Esophagus muscularis mucosa (tissue), 4 donors: ENCODE results near the gene TCERG1L. TPM values are rescaled to one million over a fixed set of nuclear protein-coding genes. Genes with fewer than 3 reads are reported as not detected.

Experiments
- DNase-seq: peaks from one replicate; pipeline ENCODE4 v3.0.0-alpha.2; 2017; ENCODE audit errors: extremely low spot score
- H3K27ac ChIP-seq, 4 donors: fragments of 200-600 bp; sonication (generic); replicated peaks in 1 of 4; 1 replicate in 3 of 4; 2 replicates in 1 of 4; pipeline ENCODE4 v1.5.1; 2016 to 2019; ENCODE audit warnings: mild to moderate bottlenecking in 1 of 4
- H3K27me3 ChIP-seq, 4 donors: fragments of 200-600 bp; sonication (generic); one replicate each; pipeline versions ENCODE4 v1.5.1 to v1.6.0; 2016 to 2019
- H3K36me3 ChIP-seq, 4 donors: fragments of 200-600 bp; sonication (generic); one replicate each; pipeline ENCODE4 v1.5.1; 2016 to 2019
- H3K4me1 ChIP-seq, 4 donors: fragments of 200-600 bp; sonication (generic); one replicate each; pipeline ENCODE4 v1.5.1; 2016 to 2019
- H3K4me3 ChIP-seq, 4 donors: fragments of 200-600 bp; sonication (generic); 1 replicate in 2 of 4; 2 replicates in 2 of 4; pipeline ENCODE4 v1.5.1; 2016 to 2019; ENCODE audit warnings: mild to moderate bottlenecking in 4 of 4, moderate library complexity in 1 of 4
- H3K9me3 ChIP-seq, 4 donors: fragments of 200-600 bp; sonication (generic); 1 replicate in 3 of 4; 2 replicates in 1 of 4; pipeline ENCODE4 v1.5.1; 2016 to 2019
- CTCF ChIP-seq, 3 experiments: fragments of 200-600 bp in 2 of 3; fragments of 450-650 bp in 1 of 3; sonication (generic) in 2 of 3; IDR thresholded peaks; one replicate each; pipeline ENCODE4 v1.5.1; 2017 to 2019; ENCODE audit warnings: antibody characterized with exemption in 3 of 3, mild to moderate bottlenecking in 2 of 3, moderate library complexity in 1 of 3
- EP300 ChIP-seq: sonication (generic); formaldehyde crosslinking; IDR thresholded peaks from one replicate; pipeline ENCODE4 v1.6.1; 2017; ENCODE audit warnings: antibody characterized with exemption
- POLR2A ChIP-seq: fragments of 450-650 bp; IDR thresholded peaks from one replicate; pipeline ENCODE4 v1.6.1; 2017; ENCODE audit warnings: antibody characterized with exemption, moderate library complexity, mild to moderate bottlenecking, low read depth
- POLR2AphosphoS5 ChIP-seq, 2 donors: sonication (generic); formaldehyde crosslinking; IDR thresholded peaks; one replicate each; pipeline ENCODE4 v1.6.1; 2017; ENCODE audit warnings: antibody characterized with exemption in 2 of 2
- WGBS: methylation state at CpG from one replicate; pipeline ENCODE4 v1.1.5; 2018; 5-methylcytosine and 5-hydroxymethylcytosine counted together
- intact Hi-C: fragments of 100-400 bp; cut with DNase I; formaldehyde crosslinking; loops from one replicate; pipeline ENCODE4 v1.15.1; 2023
- total RNA-seq, 4 donors: library from RNA; depleted of rRNA; stranded (reverse); fragments of >200 nt; gene quantifications; one replicate each; pipeline versions ENCODE4 v1.1.0 to v1.2.1, GENCODE V29; 2016

TCERG1L gene
- total RNA-seq, 4 donors from 2014 or later = not detected

DNA sequence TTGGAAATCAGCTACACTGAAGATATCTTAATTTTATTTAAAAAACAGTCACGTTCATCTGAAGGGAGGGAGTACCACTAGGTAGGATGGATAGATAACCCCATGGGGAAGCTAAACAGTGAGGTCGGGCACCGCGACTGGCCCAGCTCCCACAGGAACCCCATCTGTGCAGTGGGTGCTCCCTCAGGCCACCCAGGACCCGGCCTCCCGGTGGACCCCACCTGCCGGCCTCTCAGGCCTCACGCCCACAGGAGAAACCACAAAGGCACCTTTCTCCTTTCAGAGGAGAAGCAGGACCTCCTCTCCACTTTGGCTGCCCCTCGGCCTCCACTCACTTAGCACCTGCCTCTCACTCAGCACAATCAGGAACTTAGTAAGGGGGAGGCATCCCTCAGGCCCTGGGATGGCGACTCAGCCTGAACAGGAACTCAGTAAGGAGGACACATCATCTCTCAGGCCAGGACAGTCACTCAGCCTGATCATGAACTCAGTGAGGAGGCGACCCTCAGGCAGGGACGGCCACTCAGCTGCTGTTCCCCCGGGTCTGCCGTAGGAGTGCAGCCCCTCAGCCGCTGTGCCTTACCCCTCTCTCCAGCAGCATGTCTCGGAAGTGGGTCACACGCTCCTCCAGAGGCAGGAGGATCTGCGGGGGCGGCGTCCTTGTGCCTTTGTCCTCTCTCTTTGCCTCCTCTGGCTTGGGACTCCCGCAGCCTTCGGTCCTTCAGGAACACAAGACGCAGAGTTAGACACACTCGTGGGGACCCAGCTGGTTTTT lies 195.1 kb downstream of the TCERG1L start:
- Histone ChIP-seq H3K4me1 (no peaks in the 10 kb centered on the region), H3K4me3 (no peak overlapping the region), H3K36me3 (no peaks in the 10 kb centered on the region), H3K27ac (no peak overlapping the region), H3K27me3 (no peaks in the 10 kb centered on the region), H3K9me3 (no peaks in the 10 kb centered on the region)
- TF ChIP-seq CTCF (IDR thresholded peaks at IDR 0.05) (no peak), POLR2A (no peak), POLR2AphosphoS5 (IDR thresholded peaks at IDR 0.05) (no peak), EP300 (no peak)
- no peak for DNase-seq
- WGBS = 90% methylated on average over 23 of the region's 24 CpGs
- intact Hi-C loops = no loop called here

DNA sequence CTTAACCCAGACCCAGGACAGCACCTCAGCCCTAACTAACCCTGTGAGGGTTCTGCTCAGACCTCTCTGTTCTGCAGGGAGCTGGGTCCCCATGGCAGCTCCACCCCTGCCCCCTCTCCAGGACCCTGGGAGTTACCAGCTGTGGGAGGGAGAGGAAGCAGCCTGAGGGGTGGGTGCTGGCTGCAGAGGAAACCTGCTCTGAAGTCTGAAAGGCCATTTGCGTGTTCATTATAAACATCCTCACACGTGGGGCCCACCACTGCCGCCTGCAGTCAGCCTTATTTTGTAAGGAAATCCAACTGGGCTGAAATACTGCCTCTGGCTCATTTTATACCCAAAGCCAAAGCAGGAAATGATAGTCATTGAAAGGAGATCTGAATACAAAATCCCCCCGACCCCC lies 195.7 kb downstream of the TCERG1L start:
- DNase-seq = no peak
- no peaks in the 10 kb centered on the region for H3K4me1 ChIP-seq
- intact Hi-C loops = no loop called here
- H3K9me3 ChIP-seq = no peaks in the 10 kb centered on the region
- no peaks in the 10 kb centered on the region for H3K27me3 ChIP-seq
- no peak overlapping the region for H3K4me3 ChIP-seq
- TF ChIP-seq EP300 (no peak), POLR2AphosphoS5 (IDR thresholded peaks at IDR 0.05) (no peak), CTCF (IDR thresholded peaks at IDR 0.05) (no peak), POLR2A (no peak)
- WGBS = 65% methylated on average over 4 of the region's 4 CpGs
- H3K36me3 ChIP-seq = no peaks in the 10 kb centered on the region
- no peak overlapping the region for H3K27ac ChIP-seq

- TF ChIP-seq EP300 = no peak
- no peak for TF ChIP-seq POLR2A
- TF ChIP-seq POLR2AphosphoS5 (IDR thresholded peaks at IDR 0.05) = no peak
- no peak for TF ChIP-seq CTCF (IDR thresholded peaks at IDR 0.05)
- no peaks in the 10 kb centered on the region for H3K27me3 ChIP-seq
- intact Hi-C loops = no loop called here
- no peaks in the 10 kb centered on the region for H3K9me3 ChIP-seq
- H3K4me3 ChIP-seq = no peak overlapping the region
- H3K4me1 ChIP-seq = no peaks in the 10 kb centered on the region
- H3K27ac ChIP-seq = no peak overlapping the region
- DNase-seq = no peak
- WGBS = 92% methylated on average over 14 of the region's 14 CpGs
- H3K36me3 ChIP-seq = no peaks in the 10 kb centered on the region
Measured at GRCh38 chr10:131115321-131115720, 196.2 kb downstream of the TCERG1L start.

DNA sequence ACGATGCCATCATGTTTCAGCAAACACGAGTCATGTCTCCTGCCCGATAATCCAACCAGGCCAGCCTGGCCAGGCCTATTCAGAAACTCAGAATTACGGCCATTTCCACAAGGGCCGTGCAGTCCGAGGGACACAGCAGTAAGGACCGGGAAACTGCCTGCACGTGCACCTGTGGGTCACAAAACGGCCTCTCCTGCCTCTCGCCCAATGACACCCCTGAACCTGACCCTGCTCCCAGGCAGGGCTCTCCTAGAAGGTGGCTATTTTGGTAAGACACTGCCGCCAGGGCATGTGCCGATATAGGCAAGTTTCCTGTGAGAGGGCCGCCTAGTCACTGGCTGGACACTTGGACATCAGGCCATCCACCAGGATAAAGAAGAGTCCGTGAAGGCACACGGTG lies 196.7 kb downstream of the TCERG1L start:
- H3K4me3 ChIP-seq = no peak overlapping the region
- TF ChIP-seq CTCF (IDR thresholded peaks at IDR 0.05) (no peak), POLR2A (no peak), POLR2AphosphoS5 (IDR thresholded peaks at IDR 0.05) (no peak), EP300 (no peak)
- DNase-seq = no peak
- no peaks in the 10 kb centered on the region for H3K36me3 ChIP-seq
- no peaks in the 10 kb centered on the region for H3K4me1 ChIP-seq
- H3K9me3 ChIP-seq = no peaks in the 10 kb centered on the region
- H3K27ac ChIP-seq = no peak overlapping the region
- WGBS = 85% methylated on average over 14 of the region's 15 CpGs
- intact Hi-C loops = no loop called here
- H3K27me3 ChIP-seq = no peaks in the 10 kb centered on the region
